MM.1S (cell line): ENCODE data around the gene CHID1.

Experiments
- DNase-seq: peaks from one replicate; pipeline ENCODE4 v3.0.0-alpha.2; 2015
- H2AFZ ChIP-seq: fragments of 300-600 bp; sonication (generic); 2 replicates; pipeline ENCODE4 v1.6.0; 2016; ENCODE audit warnings: antibody characterized with exemption, low read length
- H3F3A ChIP-seq: fragments of 300-600 bp; sonication (generic); 2 replicates; pipeline ENCODE4 v1.6.1; 2016; ENCODE audit warnings: mild to moderate bottlenecking, antibody characterized with exemption, low read length, moderate library complexity, mixed read lengths; ENCODE audit not compliant: insufficient read depth
- H3K27ac ChIP-seq: fragments of 300-600 bp; sonication (generic); 2 replicates; pipeline ENCODE4 v1.5.1; 2016; ENCODE audit warnings: mild to moderate bottlenecking, low read length
- H3K27me3 ChIP-seq: fragments of 300-600 bp; sonication (generic); replicated peaks from 2 replicates; pipeline ENCODE4 v1.6.0; 2016; ENCODE audit warnings: low read length; ENCODE audit not compliant: insufficient read depth
- H3K36me3 ChIP-seq: fragments of 300-600 bp; sonication (generic); replicated peaks from 2 replicates; pipeline ENCODE4 v1.6.1; 2016; ENCODE audit warnings: mild to moderate bottlenecking, low read length, mixed read lengths; ENCODE audit not compliant: insufficient read depth
- H3K4me1 ChIP-seq: fragments of 300-600 bp; sonication (generic); 2 replicates; pipeline ENCODE4 v1.6.1; 2016; ENCODE audit warnings: low read length, mixed read lengths
- H3K4me2 ChIP-seq: fragments of 300-600 bp; sonication (generic); 2 replicates; pipeline ENCODE4 v1.6.0; 2016; ENCODE audit warnings: low read depth, low read length
- H3K4me3 ChIP-seq: fragments of 300-600 bp; sonication (generic); 2 replicates; pipeline ENCODE4 v1.5.1; 2016; ENCODE audit warnings: low read length, mixed read lengths
- H3K79me2 ChIP-seq: fragments of 300-600 bp; sonication (generic); 2 replicates; pipeline ENCODE4 v1.6.1; 2016; ENCODE audit warnings: mixed run types, low read length, mixed read lengths
- H3K9ac ChIP-seq: fragments of 300-600 bp; sonication (generic); 2 replicates; pipeline ENCODE4 v1.6.1; 2016; ENCODE audit warnings: low read length, mixed read lengths
- H3K9me2 ChIP-seq: fragments of 300-600 bp; sonication (generic); replicated peaks from 2 replicates; pipeline ENCODE4 v1.6.1; 2016; ENCODE audit warnings: mild to moderate bottlenecking, low read length, mixed read lengths; ENCODE audit not compliant: insufficient read depth
- H3K9me3 ChIP-seq: fragments of 300-600 bp; sonication (generic); replicated peaks from 2 replicates; pipeline ENCODE4 v1.6.1; 2016; ENCODE audit warnings: mild to moderate bottlenecking, low read length, mixed read lengths; ENCODE audit not compliant: insufficient read depth
- H4K20me1 ChIP-seq: fragments of 300-600 bp; sonication (generic); 2 replicates; pipeline ENCODE4 v1.6.1; 2016; ENCODE audit warnings: mild to moderate bottlenecking, low read length, moderate library complexity, mixed read lengths; ENCODE audit not compliant: insufficient read depth
- EZH2 ChIP-seq: fragments of 300-600 bp; sonication (generic); optimal IDR thresholded peaks from 2 replicates; pipeline ENCODE3; 2017; ENCODE audit warnings: low read depth, mild to moderate bottlenecking, antibody characterized with exemption, low read length, mixed read lengths
- TF ChIP-seq, protein P1 (sequence below): fragments of 300-600 bp; sonication (generic); IDR thresholded peaks from 2 replicates; pipeline ENCODE4 v1.5.1; 2016; ENCODE audit warnings: antibody characterized with exemption, low read length, mixed read lengths

CHID1 gene

DNA sequence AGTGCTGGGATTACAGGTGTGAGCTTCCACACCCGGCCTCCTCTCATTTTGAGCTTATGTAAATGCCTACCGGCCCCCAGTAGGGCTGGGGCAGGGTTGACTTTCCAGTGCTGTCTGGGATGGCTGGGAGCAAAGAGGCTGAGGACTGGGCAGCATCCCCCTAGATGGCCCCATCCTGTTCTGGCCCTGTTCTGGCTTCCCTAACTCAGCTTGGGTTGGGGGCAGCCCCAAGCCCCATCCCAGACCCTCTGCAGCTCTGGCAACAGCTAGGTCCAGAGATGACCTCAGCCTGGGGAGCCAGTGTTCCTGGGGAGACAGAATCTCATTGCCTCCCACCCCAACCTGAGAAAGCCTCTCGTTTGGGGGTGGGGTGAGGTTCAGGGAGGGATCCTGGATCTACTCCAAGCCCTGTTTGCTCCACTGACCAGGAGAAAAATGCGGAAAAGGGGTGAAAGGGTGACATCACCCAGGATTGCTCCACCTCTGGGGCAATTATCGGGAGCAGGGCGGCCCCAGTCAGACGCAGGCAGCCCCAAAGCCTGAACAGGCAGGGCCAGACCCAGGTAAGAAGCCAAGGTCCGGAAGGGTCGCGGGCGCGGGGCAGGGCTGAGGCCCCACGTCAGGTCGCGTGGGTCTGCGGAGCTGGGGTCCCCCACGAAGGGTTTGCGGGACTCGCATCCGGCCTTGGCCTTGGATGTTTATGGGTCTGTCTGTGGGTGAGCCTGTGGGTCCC is 92.0 kb downstream of the CHID1 start, which contains the start of gene PNPLA2:
PNPLA2 (plus strand) TSS at position 519 of the 733 bp plus-strand sequence. CDS start 805 bp downstream, outside the sequence.
- no peaks in the 10 kb centered on the region for H3K9me2 ChIP-seq
- H3K4me2 ChIP-seq = peak within 1 kb of the TSS; percentile 91
- H3K79me2 ChIP-seq = peaks cover 17% of the 10 kb centered on the region
- peak within 1 kb of the TSS; percentile 51; the same call in 1 of the 2 replicates for H3K27ac ChIP-seq
- no peak for DNase-seq
- peaks cover 5% of the 10 kb centered on the region; the same call in 1 of the 2 replicates for H3K4me1 ChIP-seq
- H3F3A ChIP-seq = peaks cover 8% of the 10 kb centered on the region
- no peaks in the 10 kb centered on the region for H3K36me3 ChIP-seq
- H4K20me1 ChIP-seq = no peaks in the 10 kb centered on the region
- TF ChIP-seq, protein P1, sequence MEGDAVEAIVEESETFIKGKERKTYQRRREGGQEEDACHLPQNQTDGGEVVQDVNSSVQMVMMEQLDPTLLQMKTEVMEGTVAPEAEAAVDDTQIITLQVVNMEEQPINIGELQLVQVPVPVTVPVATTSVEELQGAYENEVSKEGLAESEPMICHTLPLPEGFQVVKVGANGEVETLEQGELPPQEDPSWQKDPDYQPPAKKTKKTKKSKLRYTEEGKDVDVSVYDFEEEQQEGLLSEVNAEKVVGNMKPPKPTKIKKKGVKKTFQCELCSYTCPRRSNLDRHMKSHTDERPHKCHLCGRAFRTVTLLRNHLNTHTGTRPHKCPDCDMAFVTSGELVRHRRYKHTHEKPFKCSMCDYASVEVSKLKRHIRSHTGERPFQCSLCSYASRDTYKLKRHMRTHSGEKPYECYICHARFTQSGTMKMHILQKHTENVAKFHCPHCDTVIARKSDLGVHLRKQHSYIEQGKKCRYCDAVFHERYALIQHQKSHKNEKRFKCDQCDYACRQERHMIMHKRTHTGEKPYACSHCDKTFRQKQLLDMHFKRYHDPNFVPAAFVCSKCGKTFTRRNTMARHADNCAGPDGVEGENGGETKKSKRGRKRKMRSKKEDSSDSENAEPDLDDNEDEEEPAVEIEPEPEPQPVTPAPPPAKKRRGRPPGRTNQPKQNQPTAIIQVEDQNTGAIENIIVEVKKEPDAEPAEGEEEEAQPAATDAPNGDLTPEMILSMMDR = no peak
- no peak for TF ChIP-seq EZH2
- peak within 1 kb of the TSS; percentile 56 for H2AFZ ChIP-seq
- no peaks in the 10 kb centered on the region for H3K27me3 ChIP-seq
- no peaks in the 10 kb centered on the region for H3K9me3 ChIP-seq
- H3K9ac ChIP-seq = peak within 1 kb of the TSS; percentile 77
- peak within 1 kb of the TSS; percentile 78 for H3K4me3 ChIP-seq
